A549 (cell line): Measurements from ENCODE around the gene XRCC6. TPM values are rescaled to one million over a fixed set of nuclear protein-coding genes. Genes with fewer than 3 reads are reported as not detected.

Source experiments
- ATAC-seq, 2 experiments: fragments of 200-7000 bp in 1 of 2; fragments of >200 bp in 1 of 2; cut with Nextera tagmentation in 1 of 2; cut with Tn5 transposase in 1 of 2; 3 replicates each; pipeline versions ENCODE4 v1.8.0 to v1.9.1; 2018 to 2020; ENCODE audit warnings: mild to moderate bottlenecking in 1 of 2, moderate library complexity in 1 of 2
- CTCF ChIA-PET: fragments of 300-600 bp; sonication (Branson Sonifier 250); formaldehyde crosslinking; extraction: SDS; loops from one replicate; lab custom pipeline; 2021; ENCODE audit warnings: antibody characterized with exemption, inconsistent platforms; lab: Yijun Ruan, JAX
- POLR2A ChIA-PET: fragments of 350-600 bp; formaldehyde crosslinking; extraction: SDS; loops from one replicate; lab custom pipeline; 2021; ENCODE audit warnings: antibody characterized with exemption, inconsistent platforms; lab: Yijun Ruan, JAX
- DNase-seq, 2 experiments: peaks; one replicate each; pipeline versions ENCODE4 v3.0.0 to v3.0.0-alpha.2; 2011 to 2016; ENCODE audit warnings: low read depth in 1 of 2, low spot score in 1 of 2
- FAIRE-seq: peaks from 2 replicates; lab custom pipeline; 2011; peaks lifted over from hg19 to GRCh38; lab: Jason Lieb, UNC
- H3K27ac ChIP-seq, 2 experiments: fragments of >200 bp; sonication (Bioruptor Twin); formaldehyde crosslinking; 3 replicates each; pipeline ENCODE4 v1.5.1; 2016 to 2017
- H3K4me1 ChIP-seq: fragments of >200 bp; sonication (Bioruptor Twin); formaldehyde crosslinking; 3 replicates; pipeline ENCODE4 v1.6.1; 2016
- H3K4me2 ChIP-seq: fragments of >200 bp; sonication (Bioruptor Twin); formaldehyde crosslinking; 3 replicates; pipeline ENCODE4 v1.6.1; 2016
- H3K4me3 ChIP-seq: fragments of >200 bp; sonication (Bioruptor Twin); formaldehyde crosslinking; 3 replicates; pipeline ENCODE4 v1.5.1; 2016
- H3K9me3 ChIP-seq: fragments of >200 bp; sonication (Bioruptor Twin); formaldehyde crosslinking; 3 replicates; pipeline ENCODE4 v1.6.1; 2016
- CBX8 ChIP-seq: fragments of 200-600 bp; sonication (generic); IDR thresholded peaks from 2 replicates; pipeline ENCODE4 v1.6.1; 2016
- CHD2 ChIP-seq: fragments of 150-350 bp; IDR thresholded peaks from 2 replicates; pipeline ENCODE4 v1.6.1; 2014; ENCODE audit warnings: low read length; ENCODE audit not compliant: partially characterized antibody
- EHF ChIP-seq: fragments of 250-450 bp; sonication (Bioruptor Pico); IDR thresholded peaks from 2 replicates; pipeline ENCODE4 v1.5.0; 2020; ENCODE audit warnings: mild to moderate bottlenecking
- GATA3 ChIP-seq: IDR thresholded peaks from 2 replicates; pipeline ENCODE4 v1.6.1; 2012; ENCODE audit warnings: borderline replicate concordance
- HOXB13 ChIP-seq: fragments of 250-450 bp; sonication (Bioruptor Pico); IDR thresholded peaks from 2 replicates; pipeline ENCODE4 v1.5.0; 2020; ENCODE audit warnings: low read depth, mild to moderate bottlenecking, moderate library complexity
- KDM5A ChIP-seq: fragments of 200-600 bp; sonication (generic); IDR thresholded peaks from 2 replicates; pipeline ENCODE4 v1.6.1; 2016; ENCODE audit warnings: antibody characterized with exemption, mild to moderate bottlenecking
- MAZ ChIP-seq: fragments of 150-350 bp; IDR thresholded peaks from 2 replicates; pipeline ENCODE4 v1.6.1; 2014; ENCODE audit warnings: antibody characterized with exemption, low read depth, low read length, borderline replicate concordance
- MYC ChIP-seq: IDR thresholded peaks from 2 replicates; pipeline ENCODE4 v1.6.1; 2012; ENCODE audit warnings: mild to moderate bottlenecking, inconsistent platforms, low read length, improper control_type of control experiment, borderline replicate concordance
- POLR2AphosphoS2 ChIP-seq: conservative IDR thresholded peaks from 2 replicates; pipeline ENCODE4 v1.6.1; 2012; ENCODE audit warnings: low read length, improper control_type of control experiment, inconsistent platforms
- RAD21 ChIP-seq, 2 experiments: fragments of >200 bp in 1 of 2; sonication (Bioruptor Twin) in 1 of 2; formaldehyde crosslinking in 1 of 2; IDR thresholded peaks in 1 of 2; conservative IDR thresholded peaks in 1 of 2; 2 replicates in 1 of 2; 3 replicates in 1 of 2; pipeline ENCODE4 v1.6.1; 2012 to 2018; ENCODE audit warnings: inconsistent platforms in 1 of 2
- RFX5 ChIP-seq: fragments of 450-650 bp; IDR thresholded peaks from 2 replicates; pipeline ENCODE4 v1.7.1; 2014; ENCODE audit warnings: antibody characterized with exemption, mild to moderate bottlenecking, moderate library complexity
- RNF2 ChIP-seq: fragments of 200-600 bp; sonication (generic); IDR thresholded peaks from 2 replicates; pipeline ENCODE4 v1.6.1; 2016; ENCODE audit warnings: low read depth, mild to moderate bottlenecking, antibody characterized with exemption, moderate library complexity, borderline replicate concordance
- SREBF2 ChIP-seq: fragments of 450-650 bp; IDR thresholded peaks from 2 replicates; pipeline ENCODE4 v1.6.1; 2014; ENCODE audit warnings: mild to moderate bottlenecking, moderate library complexity
- USF2 ChIP-seq: fragments of 450-650 bp; IDR thresholded peaks from 2 replicates; pipeline ENCODE4 v1.6.1; 2014; ENCODE audit warnings: antibody characterized with exemption
- ZNF302 ChIP-seq: fragments of 250-450 bp; sonication (Bioruptor Pico); IDR thresholded peaks from 2 replicates; pipeline ENCODE4 v1.9.0; 2021; ENCODE audit warnings: inconsistent platforms, mild to moderate bottlenecking, moderate library complexity
- WGBS: methylation state at CpG from one replicate; pipeline ENCODE4 v1.1.6; 2017; ENCODE audit errors: missing lambda C conversion rate; 5-methylcytosine and 5-hydroxymethylcytosine counted together
- polyA plus RNA-seq, 4 experiments: library from polyadenylated mRNA; depleted of rRNA in 3 of 4; stranded (reverse); fragments of >200 nt; fragmentation: RNase III in 1 of 4; extraction: RNeasy Plus Mini Kit Qiagen cat#74134 plus additional on column Dnase treatment in 1 of 4; gene quantifications; 2 replicates in 3 of 4; 3 replicates in 1 of 4; pipeline ENCODE4 v1.2.3, GENCODE V29; 2011 to 2017
- TF ChIP-seq, protein P1 (sequence below): fragments of 200-600 bp; sonication (generic); IDR thresholded peaks from 2 replicates; pipeline ENCODE4 v1.6.1; 2016; ENCODE audit warnings: antibody characterized with exemption, mild to moderate bottlenecking, moderate library complexity

The XRCC6 gene
- polyA plus RNA-seq, 2 of the 4 experiments (the other 2 are of a cell fraction), result 139 to 556 TPM

DNA sequence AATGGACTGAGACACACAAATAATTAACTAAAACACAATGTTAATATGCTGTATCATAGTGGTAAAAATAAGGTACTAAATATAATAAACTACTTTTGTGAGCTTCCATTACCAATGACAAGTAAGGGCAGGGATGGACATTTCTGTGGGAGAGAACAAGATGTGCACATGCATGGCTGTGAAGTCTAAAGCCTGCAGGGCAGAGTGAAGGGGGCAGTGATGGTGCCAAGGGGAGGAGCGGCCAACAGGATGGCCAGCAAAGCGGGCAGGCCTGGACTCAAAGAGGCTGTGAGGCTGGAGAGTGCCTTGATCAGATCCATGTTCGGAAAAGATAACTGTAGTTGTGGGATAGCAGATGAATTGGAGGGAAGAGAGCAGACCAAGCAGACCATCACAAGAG, 12.7 kb upstream of the XRCC6 start (continued):
- no peak for TF ChIP-seq RAD21 (conservative IDR thresholded peaks at IDR 0.05 in 1 of 2, IDR thresholded peaks at IDR 0.05 in 1 of 2)

DNA sequence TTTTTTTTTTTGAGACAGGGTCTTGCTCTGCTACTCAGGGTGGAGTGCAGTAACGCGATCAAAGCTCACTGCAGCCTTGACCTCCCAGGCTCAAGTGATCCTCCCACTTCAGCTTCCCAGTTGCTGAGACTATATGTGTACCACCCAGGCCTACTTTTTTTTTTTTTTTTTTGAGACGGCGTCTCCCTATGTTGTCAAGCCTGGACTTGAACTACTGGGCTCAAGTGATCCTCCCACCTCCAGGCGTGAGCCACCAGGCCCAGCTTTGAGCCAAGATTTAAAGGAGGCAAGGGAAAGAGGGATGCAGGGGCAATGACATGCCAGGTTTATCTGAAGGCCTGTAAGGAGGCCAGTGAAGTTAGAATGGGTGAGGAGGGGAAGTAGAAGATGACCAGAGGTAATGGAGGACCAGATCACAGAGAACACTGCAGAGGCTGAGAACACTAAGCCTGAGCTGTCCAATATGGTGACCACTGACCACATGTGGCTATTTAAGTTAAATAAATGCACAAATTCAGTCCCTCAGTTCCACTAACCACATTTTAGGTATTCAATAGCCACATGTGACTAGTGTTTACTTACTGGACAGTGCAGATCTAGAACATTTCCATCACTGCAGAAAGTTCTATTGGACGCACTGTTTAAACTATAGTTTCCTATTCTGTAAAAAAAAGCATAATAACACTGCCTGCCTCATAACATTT, 8.3 kb upstream of the XRCC6 start:
- Histone ChIP-seq H3K27ac (no peak overlapping the region), H3K9me3 (no peaks in the 10 kb centered on the region), H3K4me3 (no peak overlapping the region)
- 93% methylated on average over 6 of the region's 6 CpGs for WGBS
- FAIRE-seq (no peak), DNase-seq (no peak)
- TF ChIP-seq MAZ (no peak), SREBF2 (no peak), MYC (no peak), HOXB13 (no peak)
- TF ChIP-seq, protein P1, sequence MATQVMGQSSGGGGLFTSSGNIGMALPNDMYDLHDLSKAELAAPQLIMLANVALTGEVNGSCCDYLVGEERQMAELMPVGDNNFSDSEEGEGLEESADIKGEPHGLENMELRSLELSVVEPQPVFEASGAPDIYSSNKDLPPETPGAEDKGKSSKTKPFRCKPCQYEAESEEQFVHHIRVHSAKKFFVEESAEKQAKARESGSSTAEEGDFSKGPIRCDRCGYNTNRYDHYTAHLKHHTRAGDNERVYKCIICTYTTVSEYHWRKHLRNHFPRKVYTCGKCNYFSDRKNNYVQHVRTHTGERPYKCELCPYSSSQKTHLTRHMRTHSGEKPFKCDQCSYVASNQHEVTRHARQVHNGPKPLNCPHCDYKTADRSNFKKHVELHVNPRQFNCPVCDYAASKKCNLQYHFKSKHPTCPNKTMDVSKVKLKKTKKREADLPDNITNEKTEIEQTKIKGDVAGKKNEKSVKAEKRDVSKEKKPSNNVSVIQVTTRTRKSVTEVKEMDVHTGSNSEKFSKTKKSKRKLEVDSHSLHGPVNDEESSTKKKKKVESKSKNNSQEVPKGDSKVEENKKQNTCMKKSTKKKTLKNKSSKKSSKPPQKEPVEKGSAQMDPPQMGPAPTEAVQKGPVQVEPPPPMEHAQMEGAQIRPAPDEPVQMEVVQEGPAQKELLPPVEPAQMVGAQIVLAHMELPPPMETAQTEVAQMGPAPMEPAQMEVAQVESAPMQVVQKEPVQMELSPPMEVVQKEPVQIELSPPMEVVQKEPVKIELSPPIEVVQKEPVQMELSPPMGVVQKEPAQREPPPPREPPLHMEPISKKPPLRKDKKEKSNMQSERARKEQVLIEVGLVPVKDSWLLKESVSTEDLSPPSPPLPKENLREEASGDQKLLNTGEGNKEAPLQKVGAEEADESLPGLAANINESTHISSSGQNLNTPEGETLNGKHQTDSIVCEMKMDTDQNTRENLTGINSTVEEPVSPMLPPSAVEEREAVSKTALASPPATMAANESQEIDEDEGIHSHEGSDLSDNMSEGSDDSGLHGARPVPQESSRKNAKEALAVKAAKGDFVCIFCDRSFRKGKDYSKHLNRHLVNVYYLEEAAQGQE, result no peak
- TF ChIP-seq, all 56 proteins: peak for 0
- peaks cover 5% of the 10 kb centered on the region; the same call in 1 of the 3 replicates for H3K4me1 ChIP-seq
- no peak for ATAC-seq
- CTCF ChIA-PET, result interaction anchor here (8.6 kb wide), 1 partner anchor 15 kb away, joined by 46 read pairs; no protein-coding TSS in a partner anchor
- POLR2A ChIA-PET, result no interaction called here
- no peak overlapping the region for H3K4me2 ChIP-seq

- POLR2A ChIA-PET, result no interaction called here
- Histone ChIP-seq H3K4me2 (no peak overlapping the region), H3K4me3 (no peak overlapping the region), H3K4me1 (peaks cover 7% of the 10 kb centered on the region; the same call in 2 of the 3 replicates)
- CTCF ChIA-PET, result interaction anchor here (0.7 to 8.6 kb wide), 2 partner anchors 16 to 188 kb away, joined by 3 to 46 read pairs; no protein-coding TSS in a partner anchor
- WGBS, result 94% methylated on average over 2 of the region's 2 CpGs
- no peak for DNase-seq
- TF ChIP-seq CBX8 (no peak), RFX5 (no peak), ZNF302 (CRISPR knock-in tag) (no peak), USF2 (no peak), RNF2 (no peak), EHF (no peak), CHD2 (no peak), POLR2AphosphoS2 (no peak), KDM5A (no peak), GATA3 (no peak)
- TF ChIP-seq, all 56 proteins: peak for 0
- ATAC-seq (no peak), FAIRE-seq (no peak)
- H3K9me3 ChIP-seq, result no peaks in the 10 kb centered on the region
- no peak overlapping the region for H3K27ac ChIP-seq
These were observed 7.6 kb upstream of the XRCC6 start for GRCh38 chr22:41613456-41613855.
